Hematopoietic multipotent progenitor cell (in vitro differentiated cells): ENCODE measurements around the gene YY1. TPM values are rescaled to one million over a fixed set of nuclear protein-coding genes. Genes with fewer than 3 reads are reported as not detected.
"Not testable (repeated sequence)": the region's sequence is repeated elsewhere in the genome, so short reads cannot be mapped to it uniquely, and the experiment has no call there.

ENCODE experiments used
- DNase-seq, 3 donors: peaks; one replicate each; pipeline ENCODE4 v3.0.0-alpha.2; 2011 to 2015; ENCODE audit warnings: low read depth in 2 of 3, low spot score in 2 of 3
- total RNA-seq: library from RNA; depleted of rRNA; stranded (reverse); fragments of >200 nt; gene quantifications from one replicate; pipeline ENCODE4 v1.2.3, GENCODE V29; 2012

YY1 gene
- 58.2 TPM for total RNA-seq

- peak; percentile 95 to 99 (median 99) for DNase-seq
These were observed at the start of gene YY1 for GRCh38 chr14:100238419-100239210. Gene YY1, plus strand, starts transcription at chr14:100239144. Its CDS starts 101 bp downstream, at chr14:100239245.

GRCh38 chr14:100190126-100190525 is 48.8 kb upstream of the YY1 start:
- DNase-seq, result no peak

- DNase-seq, result no peak
These were observed 47.2 kb upstream of the YY1 start for GRCh38 chr14:100191584-100192249.

- DNase-seq, result no peak
These were observed 46.7 kb upstream of the YY1 start for GRCh38 chr14:100192250-100192671.

GRCh38 chr14:100192672-100193416 is 46.1 kb upstream of the YY1 start:
- DNase-seq, result peak; percentile 99 to 100 (median 99)

- peak in 1 of 3 donors; percentile 35 for DNase-seq
These were observed 45.3 kb upstream of the YY1 start for GRCh38 chr14:100193417-100194357.

GRCh38 chr14:100199240-100199860 is 39.6 kb upstream of the YY1 start:
- DNase-seq, result no peak

GRCh38 chr14:100200311-100200710 is 38.6 kb upstream of the YY1 start:
- no peak for DNase-seq

GRCh38 chr14:100201701-100202100 is 37.2 kb upstream of the YY1 start:
- no peak for DNase-seq

- DNase-seq, result no peak
These were observed 36.2 kb upstream of the YY1 start for GRCh38 chr14:100202712-100203111.

- DNase-seq, result no peak
These were observed 35.8 kb upstream of the YY1 start for GRCh38 chr14:100203146-100203545.

GRCh38 chr14:100203962-100204834 is 34.7 kb upstream of the YY1 start:
- no peak for DNase-seq

- not testable (repeated sequence) for DNase-seq
These were observed 34.1 kb upstream of the YY1 start for GRCh38 chr14:100204835-100205167.

GRCh38 chr14:100207588-100207987 is 31.4 kb upstream of the YY1 start:
- DNase-seq, result not testable (repeated sequence)

GRCh38 chr14:100208136-100208535 is 30.8 kb upstream of the YY1 start:
- not testable (repeated sequence) for DNase-seq

- DNase-seq, result no peak
These were observed 27.6 kb upstream of the YY1 start for GRCh38 chr14:100211366-100211765.

GRCh38 chr14:100211893-100212292 is 27.1 kb upstream of the YY1 start:
- DNase-seq, result no peak

- no peak for DNase-seq
These were observed 26.2 kb upstream of the YY1 start for GRCh38 chr14:100212476-100213333.
